DOHH2 (cell line): ENCODE data around the gene ZDHHC1.
A peak's percentile ranks its signal among the peaks of the same experiment; 100 is the strongest.

Source experiments
- H3F3A ChIP-seq: fragments of 200-600 bp; sonication (generic), shearing (Covaris generic); 2 replicates; pipeline ENCODE4 v1.6.0; 2016; ENCODE audit warnings: antibody characterized with exemption, mild to moderate bottlenecking; ENCODE audit not compliant: control insufficient read depth, insufficient read depth
- H3K27ac ChIP-seq: fragments of 200-600 bp; sonication (generic); 2 replicates; pipeline ENCODE4 v1.5.1; 2014; ENCODE audit warnings: low read depth, mild to moderate bottlenecking, low read length, moderate library complexity
- H3K27me3 ChIP-seq: fragments of 200-600 bp; sonication (generic); 2 replicates; pipeline ENCODE4 v1.6.1; 2014; ENCODE audit warnings: mild to moderate bottlenecking, low read length, mixed read lengths; ENCODE audit not compliant: control insufficient read depth
- H3K36me3 ChIP-seq: fragments of 200-600 bp; sonication (generic); 2 replicates; pipeline ENCODE4 v1.6.1; 2014; ENCODE audit warnings: mild to moderate bottlenecking, low read length, moderate library complexity, mixed read lengths; ENCODE audit not compliant: control insufficient read depth
- H3K4me1 ChIP-seq: fragments of 200-600 bp; sonication (generic); 2 replicates; pipeline ENCODE4 v1.6.1; 2014; ENCODE audit warnings: mild to moderate bottlenecking, low read length, mixed read lengths; ENCODE audit not compliant: control insufficient read depth
- H3K4me2 ChIP-seq: fragments of 200-600 bp; sonication (generic); 2 replicates; pipeline ENCODE4 v1.6.0; 2014; ENCODE audit warnings: mild to moderate bottlenecking, low read length, moderate library complexity
- H3K4me3 ChIP-seq: fragments of 200-600 bp; sonication (generic); 2 replicates; pipeline ENCODE4 v1.5.1; 2014; ENCODE audit warnings: mild to moderate bottlenecking, low read length, mixed read lengths
- H3K79me2 ChIP-seq: fragments of 200-600 bp; sonication (generic); 2 replicates; pipeline ENCODE4 v1.6.1; 2014; ENCODE audit warnings: mild to moderate bottlenecking, low read length, mixed read lengths; ENCODE audit not compliant: control insufficient read depth
- H3K9me2 ChIP-seq: fragments of 200-600 bp; sonication (generic); replicated peaks from 2 replicates; pipeline ENCODE4 v1.6.1; 2014; ENCODE audit warnings: mild to moderate bottlenecking, low read length, mixed read lengths; ENCODE audit not compliant: control insufficient read depth
- H3K9me3 ChIP-seq: fragments of 200-600 bp; sonication (generic); 2 replicates; pipeline ENCODE4 v1.6.1; 2014; ENCODE audit warnings: antibody characterized with exemption, low read length, mixed read lengths; ENCODE audit not compliant: control insufficient read depth, insufficient read depth
- H4K20me1 ChIP-seq: fragments of 200-600 bp; sonication (generic); 2 replicates; pipeline ENCODE4 v1.6.0; 2014; ENCODE audit warnings: low read depth, mild to moderate bottlenecking, antibody characterized with exemption, low read length, moderate library complexity; ENCODE audit not compliant: control insufficient read depth, insufficient read depth
- EZH2phosphoT487 ChIP-seq: fragments of 200-600 bp; sonication (generic); IDR thresholded peaks from 2 replicates; pipeline ENCODE4 v1.6.1; 2017; ENCODE audit warnings: borderline replicate concordance, mild to moderate bottlenecking, antibody characterized with exemption, low read length, moderate library complexity, mixed read lengths
- TF ChIP-seq, protein P1 (sequence below): fragments of 200-600 bp; sonication (generic); IDR thresholded peaks from one replicate; pipeline ENCODE4 v1.5.1; 2014; ENCODE audit warnings: antibody characterized with exemption, mild to moderate bottlenecking, low read depth, low read length; ENCODE audit not compliant: poor library complexity, severe bottlenecking

The ZDHHC1 gene

GRCh38 chr16:67448580-67448979 lies 32.3 kb upstream of the ZDHHC1 start:
- Histone ChIP-seq H3K27ac (no peak overlapping the region), H3K27me3 (no peaks in the 10 kb centered on the region), H3K9me3 (no peaks in the 10 kb centered on the region), H3F3A (no peaks in the 10 kb centered on the region), H3K4me2 (no peak overlapping the region), H3K9me2 (no peaks in the 10 kb centered on the region), H4K20me1 (peaks cover 5% of the 10 kb centered on the region; the same call in 1 of the 2 replicates), H3K4me1 (no peaks in the 10 kb centered on the region), H3K4me3 (no peak overlapping the region), H3K36me3 (peaks cover 10% of the 10 kb centered on the region; the same call in 1 of the 2 replicates), H3K79me2 (0 out of 2 replicates have a peak, but pooled peaks cover 4% of the 10 kb centered on the region)
- no peak for TF ChIP-seq EZH2phosphoT487
- TF ChIP-seq, protein P1, sequence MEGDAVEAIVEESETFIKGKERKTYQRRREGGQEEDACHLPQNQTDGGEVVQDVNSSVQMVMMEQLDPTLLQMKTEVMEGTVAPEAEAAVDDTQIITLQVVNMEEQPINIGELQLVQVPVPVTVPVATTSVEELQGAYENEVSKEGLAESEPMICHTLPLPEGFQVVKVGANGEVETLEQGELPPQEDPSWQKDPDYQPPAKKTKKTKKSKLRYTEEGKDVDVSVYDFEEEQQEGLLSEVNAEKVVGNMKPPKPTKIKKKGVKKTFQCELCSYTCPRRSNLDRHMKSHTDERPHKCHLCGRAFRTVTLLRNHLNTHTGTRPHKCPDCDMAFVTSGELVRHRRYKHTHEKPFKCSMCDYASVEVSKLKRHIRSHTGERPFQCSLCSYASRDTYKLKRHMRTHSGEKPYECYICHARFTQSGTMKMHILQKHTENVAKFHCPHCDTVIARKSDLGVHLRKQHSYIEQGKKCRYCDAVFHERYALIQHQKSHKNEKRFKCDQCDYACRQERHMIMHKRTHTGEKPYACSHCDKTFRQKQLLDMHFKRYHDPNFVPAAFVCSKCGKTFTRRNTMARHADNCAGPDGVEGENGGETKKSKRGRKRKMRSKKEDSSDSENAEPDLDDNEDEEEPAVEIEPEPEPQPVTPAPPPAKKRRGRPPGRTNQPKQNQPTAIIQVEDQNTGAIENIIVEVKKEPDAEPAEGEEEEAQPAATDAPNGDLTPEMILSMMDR = no peak

- no peak overlapping the region for H3K4me2 ChIP-seq
- no peaks in the 10 kb centered on the region for H3K27me3 ChIP-seq
- H3K9me3 ChIP-seq = no peaks in the 10 kb centered on the region
- no peaks in the 10 kb centered on the region for H3K9me2 ChIP-seq
- no peak overlapping the region for H3K27ac ChIP-seq
- TF ChIP-seq EZH2phosphoT487 = no peak
- TF ChIP-seq, protein P1 = peak; percentile 82
- no peaks in the 10 kb centered on the region for H3F3A ChIP-seq
- peaks cover 5% of the 10 kb centered on the region; the same call in 1 of the 2 replicates for H4K20me1 ChIP-seq
- H3K36me3 ChIP-seq = peaks cover 6% of the 10 kb centered on the region; the same call in 1 of the 2 replicates
- H3K79me2 ChIP-seq = 0 out of 2 replicates have a peak, but pooled peaks cover 4% of the 10 kb centered on the region
- H3K4me1 ChIP-seq = no peaks in the 10 kb centered on the region
- no peak overlapping the region for H3K4me3 ChIP-seq
Observed at GRCh38 chr16:67447508-67448076, 31.3 kb upstream of the ZDHHC1 start.

GRCh38 chr16:67446968-67447507 lies 30.8 kb upstream of the ZDHHC1 start:
- H3K9me3 ChIP-seq = no peaks in the 10 kb centered on the region
- H3K27ac ChIP-seq = no peak overlapping the region
- 0 out of 2 replicates have a peak, but pooled peaks cover 4% of the 10 kb centered on the region for H3K79me2 ChIP-seq
- H3K4me3 ChIP-seq = no peak overlapping the region
- no peaks in the 10 kb centered on the region for H3F3A ChIP-seq
- H3K4me2 ChIP-seq = no peak overlapping the region
- H4K20me1 ChIP-seq = peaks cover 5% of the 10 kb centered on the region; the same call in 1 of the 2 replicates
- no peaks in the 10 kb centered on the region for H3K27me3 ChIP-seq
- no peaks in the 10 kb centered on the region for H3K4me1 ChIP-seq
- TF ChIP-seq, protein P1 = no peak
- no peak for TF ChIP-seq EZH2phosphoT487
- peaks cover 6% of the 10 kb centered on the region; the same call in 1 of the 2 replicates for H3K36me3 ChIP-seq
- no peaks in the 10 kb centered on the region for H3K9me2 ChIP-seq
